HG03558 (cell line): Measurements from ENCODE around the gene CCDC9B.
A peak's percentile ranks its signal among the peaks of the same experiment; 100 is the strongest.

ENCODE experiments used
- ATAC-seq: cut with Tn5 transposase; IDR thresholded peaks from one replicate; pipeline ENCODE4 v1.9.1; 2021; ENCODE audit warnings: moderate number of reproducible peaks; ENCODE audit not compliant: unreplicated experiment; ENCODE audit errors: extremely low read depth

CCDC9B gene

DNA sequence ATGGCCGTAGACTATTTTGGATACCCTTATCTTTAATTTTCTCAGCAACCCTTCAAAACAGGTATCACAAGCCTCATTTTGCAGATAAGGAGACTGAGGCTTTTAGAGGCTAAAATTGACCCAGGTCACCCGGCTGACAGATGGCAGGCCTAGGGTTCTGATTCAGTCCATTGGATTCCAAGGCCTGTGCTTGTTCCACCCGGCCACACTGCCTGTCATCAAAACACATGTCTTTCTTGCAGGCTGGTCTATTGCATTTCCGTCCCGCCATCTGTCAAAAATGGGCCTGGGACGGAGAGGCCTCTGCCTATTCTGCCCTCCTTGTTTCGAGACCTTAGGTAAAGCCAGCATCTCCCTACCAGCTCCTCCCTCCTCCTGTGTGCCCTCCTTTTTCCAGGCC is 9.1 kb downstream of the CCDC9B start:
- no peak for ATAC-seq

DNA sequence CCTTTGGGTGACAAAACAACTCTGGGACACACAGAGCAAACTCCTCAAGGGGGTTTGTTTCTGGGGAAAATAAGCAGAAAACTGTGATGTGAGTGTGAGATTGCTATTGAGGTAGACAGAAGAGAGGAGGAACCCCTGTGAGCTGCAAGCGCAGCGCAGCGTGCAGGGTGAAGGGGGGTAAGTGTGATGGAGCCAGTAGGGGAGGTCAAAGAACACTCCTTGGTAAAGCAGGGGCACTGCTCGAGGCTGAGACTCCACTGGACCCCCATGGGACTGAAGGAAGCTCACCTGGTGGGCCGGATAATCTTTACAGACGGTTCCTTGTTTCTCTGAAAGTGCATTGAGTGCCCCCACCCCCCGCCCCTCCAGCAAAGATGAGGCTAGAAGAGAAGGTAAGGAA is 9.7 kb downstream of the CCDC9B start:
- no peak for ATAC-seq

DNA sequence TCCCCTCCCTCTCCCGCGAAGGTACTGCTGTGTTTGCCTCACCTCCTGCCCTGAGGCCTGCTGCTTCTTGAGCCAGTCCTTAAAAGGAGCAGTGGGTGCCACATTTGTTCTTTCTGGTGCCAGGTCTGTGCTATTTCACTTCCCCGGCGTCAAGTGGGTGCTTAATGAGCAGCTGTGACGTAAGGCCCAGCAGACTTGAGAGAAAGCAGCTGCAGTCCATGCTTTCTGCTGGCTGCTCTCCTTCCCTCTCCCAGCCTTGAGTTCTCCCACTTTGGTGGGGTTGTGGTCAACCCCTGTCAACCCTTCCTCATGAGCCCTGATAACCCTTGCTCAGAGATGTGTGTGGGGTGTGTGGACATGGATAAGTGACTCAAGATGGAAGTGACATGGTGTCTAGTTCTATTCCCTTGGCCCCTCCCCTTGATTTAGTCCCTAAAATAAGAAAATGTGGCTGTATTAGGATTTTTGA is 10.3 kb downstream of the CCDC9B start:
- no peak for ATAC-seq

DNA sequence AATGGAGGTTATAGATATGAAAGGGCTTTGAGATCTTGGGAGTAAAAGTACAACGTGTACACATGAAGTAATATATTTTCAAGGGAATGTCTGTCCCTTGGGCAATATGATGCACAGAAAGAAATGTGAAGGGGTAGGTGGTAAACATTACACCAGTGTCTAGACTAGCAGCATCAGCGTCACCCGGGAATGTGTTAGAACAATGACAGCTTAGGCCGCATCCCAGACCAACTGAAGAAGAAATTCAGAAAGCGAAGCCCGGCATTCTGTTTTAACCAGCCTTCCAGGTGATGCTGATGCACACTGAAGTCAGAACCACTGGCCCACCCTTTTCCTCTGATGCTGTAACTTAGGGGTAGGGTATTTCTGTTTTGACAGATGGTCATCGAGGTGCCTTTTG is 10.9 kb downstream of the CCDC9B start:
- no peak for ATAC-seq

DNA sequence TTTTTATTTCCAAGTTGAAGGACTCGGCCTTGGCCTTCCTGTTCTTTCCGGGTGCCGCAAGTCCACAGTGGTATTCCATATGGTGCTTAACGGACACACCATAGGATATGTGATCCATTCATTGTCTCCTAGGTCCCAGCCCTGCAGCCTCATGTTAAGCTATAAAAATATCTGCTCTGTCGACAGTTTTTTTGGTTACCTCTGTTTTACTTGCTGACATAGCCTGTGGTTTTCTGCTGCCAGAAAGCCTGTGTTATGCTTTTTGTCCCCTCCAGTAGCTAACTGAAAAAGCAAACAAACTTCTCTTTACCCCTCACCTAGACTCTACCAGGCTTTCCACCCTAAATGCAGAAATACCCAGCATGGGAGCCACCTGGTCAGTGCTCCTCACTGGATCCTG is 12.0 kb downstream of the CCDC9B start:
- ATAC-seq: no peak

DNA sequence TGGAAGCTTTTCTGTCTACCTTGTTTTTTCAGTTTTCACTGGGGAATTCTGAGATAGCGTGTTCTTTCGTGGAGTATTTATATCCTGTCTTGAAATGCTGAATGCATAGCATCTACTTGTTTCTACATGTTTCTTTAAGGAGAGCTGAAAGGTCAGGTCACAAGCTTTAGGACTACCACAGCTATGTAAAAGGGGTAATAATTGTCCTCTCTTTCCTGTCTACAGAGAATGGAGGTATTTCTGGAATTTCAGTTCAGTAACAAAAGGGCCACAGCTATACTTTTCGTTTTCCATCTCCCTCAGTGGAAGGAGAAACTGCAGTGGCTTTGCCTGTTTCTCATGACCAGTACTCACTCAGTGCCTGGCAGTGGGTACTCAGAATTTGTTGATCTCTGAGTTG is 12.6 kb downstream of the CCDC9B start:
- no peak for ATAC-seq

DNA sequence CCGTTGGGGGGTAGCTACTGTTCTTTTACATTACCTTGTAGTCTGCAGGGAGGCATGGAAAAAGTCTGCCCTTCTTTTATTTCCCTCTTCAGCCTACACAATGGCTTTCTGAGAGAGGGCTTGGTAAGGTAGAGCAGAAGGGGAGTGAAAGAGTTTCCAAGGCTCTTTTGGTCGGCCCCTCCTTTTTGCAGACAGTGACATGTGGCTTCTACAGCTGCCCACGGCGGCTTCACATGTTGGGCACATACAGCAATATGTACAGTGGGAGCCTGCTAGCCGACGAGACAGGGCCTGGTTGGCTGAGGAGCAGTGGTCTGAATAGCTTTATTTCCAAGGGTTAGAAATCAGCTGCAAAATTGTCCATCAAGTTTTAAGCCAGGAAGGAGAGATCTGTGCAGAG is 13.3 kb downstream of the CCDC9B start:
- ATAC-seq: no peak

DNA sequence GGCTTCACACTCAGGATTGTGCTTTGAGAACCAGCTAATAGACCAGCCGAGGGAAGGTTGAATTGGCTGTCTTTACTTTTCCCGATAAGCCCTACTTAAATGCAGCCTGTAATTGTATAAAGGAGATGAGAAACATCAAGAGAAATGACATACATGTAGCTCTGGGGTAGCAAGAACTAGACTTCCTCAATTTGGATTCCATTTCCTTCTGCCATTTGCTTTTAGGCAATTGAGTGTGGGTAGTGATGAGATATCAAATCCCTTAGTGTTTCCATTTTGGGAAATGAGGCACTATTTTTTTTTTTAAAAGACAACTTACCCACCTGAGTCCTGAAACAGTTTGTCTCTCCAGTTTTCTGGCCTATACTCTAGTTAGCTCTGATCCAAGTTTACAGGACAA is 15.0 kb downstream of the CCDC9B start:
- ATAC-seq: no peak

DNA sequence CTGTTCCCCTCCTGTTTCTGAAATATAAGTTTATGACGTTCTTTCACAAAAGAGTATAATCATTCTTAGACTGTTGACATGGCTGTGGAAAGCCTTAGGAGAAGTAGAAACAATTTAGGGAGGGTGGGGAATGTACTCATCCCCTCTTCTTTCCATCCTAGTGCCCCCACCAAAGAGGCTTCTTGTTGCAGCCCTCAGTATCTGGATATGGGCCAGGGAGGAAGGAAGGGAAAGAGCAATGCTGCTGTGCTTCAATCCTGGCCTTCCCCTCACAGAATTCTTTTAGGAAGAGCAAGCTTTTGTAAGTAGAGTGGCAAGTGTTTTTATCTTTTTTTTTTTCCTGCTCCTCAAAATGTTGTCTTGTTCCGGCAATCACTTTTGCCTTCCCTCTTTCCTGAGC is 15.6 kb downstream of the CCDC9B start:
- ATAC-seq: no peak

DNA sequence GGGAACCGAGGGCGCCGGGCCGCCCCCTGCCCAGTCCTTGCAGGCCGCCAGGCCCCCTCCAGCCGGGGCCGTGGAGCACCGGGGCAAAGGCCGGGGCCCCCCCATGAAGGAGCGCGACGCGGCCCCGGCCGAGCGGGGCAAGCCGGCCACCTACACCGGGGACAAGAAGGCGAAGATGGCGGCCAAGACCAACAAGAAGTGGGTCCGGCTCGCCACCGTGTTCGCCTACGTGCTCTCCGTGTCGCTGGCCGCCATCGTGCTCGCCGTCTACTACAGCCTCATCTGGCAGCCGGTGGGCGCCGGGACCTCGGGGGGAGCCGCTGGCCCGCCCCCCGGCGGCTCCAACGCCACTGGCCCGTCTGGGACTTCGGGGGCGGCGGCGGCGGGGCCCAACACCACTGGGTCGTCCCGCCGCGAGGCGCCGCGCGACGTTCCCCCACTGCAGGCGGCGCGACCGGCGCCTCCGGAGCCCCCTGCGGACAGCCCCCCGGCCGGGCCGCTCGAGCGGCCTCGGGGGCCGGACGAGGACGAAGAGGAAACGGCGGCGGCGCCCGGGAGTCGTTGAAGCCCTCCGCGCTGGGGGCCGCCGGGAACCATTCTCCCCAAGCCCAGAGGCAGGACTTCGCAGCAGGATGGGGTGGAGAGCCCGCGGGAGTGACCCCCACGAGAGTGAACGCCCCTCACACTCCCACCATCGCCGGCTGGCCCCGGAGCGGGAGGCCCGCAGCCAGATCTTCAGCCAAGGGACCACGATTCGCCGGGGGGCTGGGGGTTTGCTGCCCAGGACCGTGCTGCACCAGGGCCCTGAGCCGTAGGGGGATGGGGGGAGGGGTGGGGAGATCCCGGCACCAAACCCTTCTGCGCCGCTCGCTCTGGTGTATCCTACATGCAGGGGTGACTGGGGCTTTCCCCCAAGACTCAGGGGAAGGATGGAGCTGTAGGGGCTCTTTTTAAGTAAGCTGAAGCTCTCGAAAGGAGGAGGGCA is 16.5 kb downstream of the CCDC9B start:
- ATAC-seq: no peak

DNA sequence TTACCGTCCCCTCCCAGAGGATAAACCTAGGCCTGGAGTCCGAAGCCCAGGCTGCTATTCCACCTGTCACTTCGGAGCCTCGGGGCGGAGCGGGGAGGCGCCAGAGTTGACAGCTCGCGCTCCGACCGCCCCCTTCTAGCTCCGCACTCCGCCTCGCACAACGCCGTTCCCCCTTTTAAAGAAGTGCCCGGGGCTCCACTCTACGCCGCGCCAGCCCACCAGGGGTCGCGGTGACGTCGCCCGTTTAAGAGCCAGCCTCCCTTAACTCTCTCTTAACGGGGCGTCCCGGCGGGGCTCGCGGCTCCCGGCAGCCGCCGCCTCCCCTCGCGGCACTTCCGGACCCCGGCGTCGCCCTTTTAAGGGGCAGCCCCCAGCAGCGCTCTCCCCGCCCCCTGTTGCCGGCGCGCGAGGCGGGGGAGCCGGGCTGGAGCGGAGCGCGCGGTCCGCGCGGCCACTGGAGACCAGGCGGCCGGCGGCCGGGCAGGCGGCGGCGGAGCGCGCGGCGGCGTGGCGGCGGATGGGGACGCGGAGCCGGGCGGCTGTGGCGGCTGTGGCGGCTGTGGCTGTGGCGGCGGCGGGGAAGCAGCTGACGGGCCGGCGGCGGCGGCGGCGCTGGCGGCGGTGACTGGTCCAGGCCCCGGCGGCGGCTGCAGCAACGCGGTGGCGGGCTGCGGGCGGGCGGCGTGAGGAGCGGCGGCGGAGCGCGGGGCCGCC is 17.3 kb downstream of the CCDC9B start, which contains the start of gene INAFM2:
Gene INAFM2 (plus strand): TSS at position 454 of the 714 bp plus-strand sequence. CDS start 364 bp downstream, outside the sequence.
- peak; percentile 61 for ATAC-seq

DNA sequence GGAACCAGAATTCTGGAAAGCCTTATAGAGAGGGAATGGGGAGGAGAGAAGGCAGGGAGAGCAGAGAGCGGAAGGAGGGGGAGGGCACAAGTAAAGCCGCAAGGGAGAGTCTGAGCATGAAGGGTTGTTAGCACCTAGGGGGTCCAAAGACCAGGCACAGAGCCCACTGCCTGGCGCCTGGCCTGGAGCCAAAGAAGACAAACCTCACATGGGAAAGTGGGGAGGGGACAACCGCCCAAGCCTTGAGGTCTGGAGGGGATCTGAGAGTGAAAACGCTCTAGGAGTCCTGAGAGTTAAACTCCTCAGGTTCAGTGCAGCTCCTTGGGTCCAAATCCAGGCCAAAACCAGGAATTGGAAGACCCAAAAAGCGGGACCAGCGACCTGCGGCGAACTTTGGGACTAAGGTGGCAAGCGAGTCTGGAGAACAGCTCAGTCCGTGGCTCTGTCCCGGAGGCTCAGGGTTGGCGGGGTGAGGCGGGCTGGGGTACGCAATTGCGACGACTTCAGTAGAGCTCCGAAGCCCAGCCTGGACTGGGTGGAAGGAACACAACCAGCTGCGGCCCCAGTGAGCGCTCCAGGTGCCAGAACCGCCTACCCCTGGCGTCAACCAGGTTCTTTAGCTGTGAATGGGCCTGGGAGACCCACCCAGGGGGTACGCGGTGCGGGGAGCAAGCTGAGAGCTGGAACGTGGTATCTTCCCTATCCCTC is 18.1 kb downstream of the CCDC9B start:
- no peak for ATAC-seq

DNA sequence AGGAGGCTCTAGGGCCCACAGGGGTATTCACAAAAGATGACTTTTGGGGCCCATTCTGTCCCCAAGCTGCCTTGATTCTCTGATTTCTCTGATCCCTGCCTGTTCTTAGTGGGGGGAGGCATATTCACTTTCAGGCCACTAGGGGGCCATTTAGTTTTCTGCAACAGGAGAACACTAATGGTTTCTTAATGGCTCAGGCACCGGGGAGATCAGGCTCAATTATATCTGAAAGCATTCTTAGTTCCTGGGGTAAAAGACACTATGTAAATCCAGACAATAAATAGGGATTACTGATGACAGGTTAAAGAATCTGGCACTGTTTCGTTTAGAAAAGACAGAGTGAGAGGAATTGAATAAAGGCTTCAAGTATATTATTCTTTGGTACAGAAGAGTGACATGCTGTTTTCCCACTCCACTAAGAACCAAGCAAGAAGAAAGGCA is 19.8 kb downstream of the CCDC9B start:
- ATAC-seq: no peak

DNA sequence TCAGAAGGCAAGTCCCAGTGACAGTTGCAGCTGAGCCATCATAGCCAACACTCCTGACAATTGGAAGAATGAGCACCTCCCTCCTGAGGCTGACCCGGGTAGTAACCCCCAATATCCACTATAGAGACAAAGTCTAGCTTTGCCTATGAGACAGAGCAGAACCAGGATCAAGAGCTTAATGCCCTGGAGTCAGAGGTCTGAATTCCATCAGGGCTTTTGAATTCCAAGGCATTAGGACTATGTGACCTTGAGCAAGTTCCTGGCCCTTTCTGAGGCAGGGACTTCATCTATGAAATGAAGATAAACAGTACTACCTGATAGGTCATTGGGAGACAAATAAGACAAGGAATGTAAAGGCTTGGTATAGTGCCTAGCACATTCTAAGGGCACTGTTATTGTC is 20.3 kb downstream of the CCDC9B start:
- ATAC-seq: no peak

DNA sequence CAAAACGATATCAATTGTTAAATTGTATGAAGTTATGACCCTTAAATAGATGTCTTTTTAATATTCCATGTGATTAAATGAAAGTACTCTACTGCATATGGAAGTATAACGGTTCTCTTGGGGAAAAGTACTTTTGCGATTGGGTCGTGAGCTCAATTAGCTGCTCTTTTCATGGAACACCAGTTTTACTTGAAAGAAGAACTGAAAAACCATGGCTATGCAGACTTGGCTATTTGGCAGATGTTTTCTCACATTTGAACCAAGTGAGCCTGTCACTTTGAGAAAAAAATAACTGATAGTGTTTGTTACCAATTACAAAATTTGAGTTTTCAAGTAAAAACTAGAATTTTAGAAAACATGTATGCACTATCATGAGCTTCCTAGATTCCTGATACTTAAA is 23.2 kb downstream of the CCDC9B start:
- no peak for ATAC-seq

DNA sequence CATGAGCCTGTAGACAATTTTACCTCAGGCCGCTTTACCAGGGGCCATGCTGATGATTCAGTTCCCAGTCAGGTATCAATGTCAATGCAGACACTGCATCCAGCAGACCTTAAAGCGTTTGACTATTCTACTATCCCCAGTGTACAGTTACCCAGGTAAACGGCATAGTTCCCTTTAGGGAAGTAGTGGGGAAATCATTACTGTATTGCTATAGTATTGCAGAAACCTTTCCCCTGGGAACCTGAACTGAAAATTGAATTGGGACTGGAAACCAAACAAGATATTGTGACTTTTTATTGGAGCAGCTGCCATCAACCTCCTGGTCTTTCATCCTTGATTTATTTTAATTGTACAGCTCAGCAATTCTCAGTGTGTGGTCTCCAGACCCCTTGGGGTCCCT is 23.8 kb downstream of the CCDC9B start:
- no peak for ATAC-seq

DNA sequence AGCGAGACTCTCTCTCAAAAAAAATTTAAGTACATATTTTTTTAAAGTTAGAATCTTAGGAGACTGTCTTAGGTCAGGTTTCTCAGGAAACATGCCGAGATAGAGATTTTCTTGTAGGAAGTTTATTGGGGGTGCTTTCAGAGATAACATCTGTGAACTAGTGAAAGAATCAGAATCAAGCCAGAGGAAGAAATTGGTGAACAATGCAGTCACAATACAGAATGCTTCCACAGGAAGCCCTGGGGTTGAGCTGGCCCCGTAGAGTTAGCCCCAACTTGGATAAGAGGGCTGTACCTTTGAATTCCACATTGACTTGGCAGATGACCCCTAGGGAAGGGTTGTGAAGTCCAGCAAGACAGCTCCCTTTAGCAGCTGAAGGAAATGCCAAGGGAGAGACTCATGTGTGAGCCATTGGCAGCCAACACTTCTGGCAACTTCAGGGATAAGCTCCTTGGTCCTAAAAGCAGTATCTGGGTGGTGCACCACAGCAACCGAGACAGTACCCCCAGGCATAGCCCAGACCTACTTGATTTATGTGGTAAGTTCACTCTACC is 25.9 kb downstream of the CCDC9B start:
- ATAC-seq: no peak

DNA sequence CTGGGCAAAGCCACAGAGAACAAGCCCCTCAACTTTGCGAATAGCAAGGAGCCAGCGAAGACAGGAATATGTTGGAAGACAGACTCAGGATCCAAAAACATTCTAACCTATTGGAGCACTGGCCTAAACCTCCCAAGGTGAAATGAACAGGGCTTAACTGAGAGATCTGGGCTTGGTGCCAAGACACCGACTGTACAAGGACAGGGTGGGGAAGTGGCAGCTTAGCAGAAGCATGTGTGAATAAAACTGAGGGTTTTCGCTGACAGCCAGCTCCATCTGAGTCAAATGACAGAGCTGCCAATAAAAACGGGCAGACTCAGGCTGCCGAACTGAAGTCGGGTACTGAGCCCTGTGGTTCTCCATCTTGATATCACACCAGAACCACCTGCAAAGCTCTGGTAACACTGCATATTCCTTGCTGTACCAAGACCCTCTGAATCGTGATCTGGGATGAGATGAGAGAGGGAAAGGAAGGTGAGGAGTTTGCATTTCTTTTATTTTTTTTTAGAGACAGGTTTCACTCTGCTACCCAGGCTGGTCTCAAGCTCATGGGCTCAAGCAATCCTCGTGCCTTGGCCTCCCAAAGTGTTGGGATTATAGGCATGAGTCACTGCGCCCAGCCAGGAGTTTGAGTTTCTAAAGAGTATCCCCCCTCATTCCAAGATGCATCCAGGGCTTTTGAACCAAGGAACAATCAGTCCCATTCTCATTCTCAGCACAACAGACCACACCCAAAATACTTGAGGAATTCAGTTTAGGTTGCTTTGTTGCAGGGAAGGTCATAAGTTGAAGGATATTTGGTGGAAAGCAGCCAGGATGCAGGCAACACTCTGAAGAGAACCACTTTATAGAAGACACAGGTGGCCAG is 27.0 kb downstream of the CCDC9B start:
- ATAC-seq: no peak

DNA sequence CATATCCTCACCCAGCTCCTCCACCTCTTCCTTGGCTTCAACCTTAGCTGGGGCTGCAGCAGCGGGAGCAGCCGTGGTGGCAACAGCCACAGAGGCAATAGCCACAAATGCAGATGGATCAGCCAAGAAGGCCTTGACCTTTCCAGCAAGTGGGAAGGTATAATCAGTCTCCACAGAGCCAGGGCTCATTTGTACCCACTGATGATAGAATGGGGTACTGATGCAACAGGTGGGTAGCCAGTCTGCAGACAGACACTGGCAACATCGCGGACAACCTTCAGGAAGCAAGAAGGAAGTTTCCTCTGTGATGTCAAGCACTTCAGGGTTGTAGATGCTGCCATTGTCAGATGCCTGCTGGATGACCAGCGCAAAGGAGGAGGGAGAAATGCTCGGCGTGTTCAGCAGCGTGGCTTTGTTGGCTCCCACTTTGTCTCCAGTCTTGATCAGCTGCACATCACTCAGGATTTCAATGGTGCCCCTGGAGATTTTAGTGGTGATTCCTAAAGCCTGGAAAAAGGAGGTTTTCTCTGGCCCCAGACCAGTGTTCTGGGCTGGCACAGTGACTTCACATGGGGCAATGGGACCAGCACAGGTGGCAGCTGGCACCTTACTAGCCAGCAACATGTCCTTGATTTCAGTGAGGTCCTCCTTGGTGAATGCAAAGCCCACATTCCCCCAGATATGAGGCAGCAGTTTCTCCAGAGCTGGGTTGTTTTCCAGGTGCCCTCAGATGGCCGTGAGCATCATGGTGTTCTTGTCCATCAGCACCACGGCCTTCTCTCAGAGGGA is 28.2 kb downstream of the CCDC9B start:
- ATAC-seq: no peak
